ENCODE results near the gene NDUFV1.

DNA sequence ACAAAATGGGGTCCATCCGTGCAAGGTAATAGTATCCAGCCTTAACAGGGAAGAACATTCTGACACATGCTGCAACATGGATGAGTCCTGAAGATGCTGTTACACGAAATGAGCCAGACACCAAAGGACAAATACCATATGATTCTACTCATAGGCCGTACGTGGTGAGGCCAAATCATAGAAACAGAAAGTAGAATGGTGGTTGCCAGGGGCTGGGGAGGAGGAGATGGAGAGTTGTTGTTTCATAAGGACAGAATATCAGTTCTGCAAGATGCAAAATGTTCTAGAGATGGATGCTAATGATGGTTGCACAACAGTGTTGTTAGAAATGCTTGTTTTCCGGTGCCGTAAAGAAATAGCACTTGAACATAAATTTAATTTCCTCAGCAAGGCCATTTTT lies 30.2 kb downstream of the NDUFV1 start:
- TF ChIP-seq, protein P1, sequence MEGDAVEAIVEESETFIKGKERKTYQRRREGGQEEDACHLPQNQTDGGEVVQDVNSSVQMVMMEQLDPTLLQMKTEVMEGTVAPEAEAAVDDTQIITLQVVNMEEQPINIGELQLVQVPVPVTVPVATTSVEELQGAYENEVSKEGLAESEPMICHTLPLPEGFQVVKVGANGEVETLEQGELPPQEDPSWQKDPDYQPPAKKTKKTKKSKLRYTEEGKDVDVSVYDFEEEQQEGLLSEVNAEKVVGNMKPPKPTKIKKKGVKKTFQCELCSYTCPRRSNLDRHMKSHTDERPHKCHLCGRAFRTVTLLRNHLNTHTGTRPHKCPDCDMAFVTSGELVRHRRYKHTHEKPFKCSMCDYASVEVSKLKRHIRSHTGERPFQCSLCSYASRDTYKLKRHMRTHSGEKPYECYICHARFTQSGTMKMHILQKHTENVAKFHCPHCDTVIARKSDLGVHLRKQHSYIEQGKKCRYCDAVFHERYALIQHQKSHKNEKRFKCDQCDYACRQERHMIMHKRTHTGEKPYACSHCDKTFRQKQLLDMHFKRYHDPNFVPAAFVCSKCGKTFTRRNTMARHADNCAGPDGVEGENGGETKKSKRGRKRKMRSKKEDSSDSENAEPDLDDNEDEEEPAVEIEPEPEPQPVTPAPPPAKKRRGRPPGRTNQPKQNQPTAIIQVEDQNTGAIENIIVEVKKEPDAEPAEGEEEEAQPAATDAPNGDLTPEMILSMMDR (IDR thresholded peaks at IDR 0.05 in 2 of 3, conservative IDR thresholded peaks at IDR 0.05 in 1 of 3; ENCODE audit: borderline replicate concordance in 1 of 3, insufficient read depth in 1 of 3, low read depth in 2 of 3, low read length in 2 of 3): no peak
- TF ChIP-seq EGR1 (IDR thresholded peaks at IDR 0.05; ENCODE audit: low read depth) (no peak), POLR2A (IDR thresholded peaks at IDR 0.05; ENCODE audit: borderline replicate concordance, extremely low read depth, insufficient read depth, insufficient read length) (no peak), TCF7L2 (IDR thresholded peaks at IDR 0.05; ENCODE audit: borderline replicate concordance, extremely low read depth, insufficient read depth, insufficient read length) (no peak)

Measured in HCT116 (cell line).